HG03575 (cell line): ENCODE results near the gene MLXIPL.

Experiments
- ATAC-seq: cut with Tn5 transposase; IDR thresholded peaks from one replicate; pipeline ENCODE4 v1.9.1; 2021; ENCODE audit not compliant: unreplicated experiment, insufficient number of reproducible peaks, low FRiP score; ENCODE audit errors: extremely low read depth

MLXIPL gene

GRCh38 chr7:73647725-73648592, 23.6 kb upstream of the MLXIPL start:
- no peak for ATAC-seq

GRCh38 chr7:73646785-73647724, 22.7 kb upstream of the MLXIPL start:
- no peak for ATAC-seq

- ATAC-seq = no peak
Measured at GRCh38 chr7:73645643-73646174, 21.4 kb upstream of the MLXIPL start.

GRCh38 chr7:73644688-73645286, 20.5 kb upstream of the MLXIPL start:
- no peak for ATAC-seq

GRCh38 chr7:73642834-73643233, 18.5 kb upstream of the MLXIPL start:
- ATAC-seq = no peak

GRCh38 chr7:73638911-73639310, 14.6 kb upstream of the MLXIPL start:
- no peak for ATAC-seq

GRCh38 chr7:73635428-73636200, 11.3 kb upstream of the MLXIPL start:
- ATAC-seq = no peak

GRCh38 chr7:73633844-73634243, 9.5 kb upstream of the MLXIPL start:
- no peak for ATAC-seq

GRCh38 chr7:73633323-73633722, 9.0 kb upstream of the MLXIPL start:
- ATAC-seq = no peak

- no peak for ATAC-seq
Measured at GRCh38 chr7:73631558-73631957, 7.2 kb upstream of the MLXIPL start.

GRCh38 chr7:73628504-73628903, 4.2 kb upstream of the MLXIPL start:
- no peak for ATAC-seq

GRCh38 chr7:73626814-73627213, 2.5 kb upstream of the MLXIPL start:
- no peak for ATAC-seq

- no peak for ATAC-seq
Measured at GRCh38 chr7:73625276-73625675, 954 bp upstream of the MLXIPL start.

GRCh38 chr7:73624669-73625001, 313 bp upstream of the MLXIPL start:
- no peak for ATAC-seq

GRCh38 chr7:73622909-73623797, 1.2 kb downstream of the MLXIPL start:
- no peak for ATAC-seq

- no peak for ATAC-seq
Measured at GRCh38 chr7:73622527-73622908, 1.8 kb downstream of the MLXIPL start.

GRCh38 chr7:73621168-73622063, 2.9 kb downstream of the MLXIPL start:
- ATAC-seq = no peak
